Osteoblast (primary cell): ENCODE measurements around the gene NOP14. TPM values are rescaled to one million over a fixed set of nuclear protein-coding genes. Genes with fewer than 3 reads are reported as not detected.

Experiments used
- DNase-seq: peaks from one replicate; pipeline ENCODE4 v3.0.0; 2011; ENCODE audit warnings: low spot score, mixed read lengths; ENCODE audit not compliant: insufficient read length; ENCODE audit errors: missing footprints
- H2AFZ ChIP-seq: 2 replicates; pipeline ENCODE4 v1.6.0; 2011; ENCODE audit warnings: mild to moderate bottlenecking, low read length
- H3K27ac ChIP-seq: 2 replicates; pipeline ENCODE4 v1.5.1; 2011; ENCODE audit warnings: mild to moderate bottlenecking, low read depth, low read length, moderate library complexity
- H3K27me3 ChIP-seq: 2 replicates; pipeline ENCODE4 v1.6.0; 2012; ENCODE audit warnings: mild to moderate bottlenecking, control low read depth, inconsistent platforms, low read length, moderate library complexity; ENCODE audit not compliant: insufficient read depth
- H3K36me3 ChIP-seq: 2 replicates; pipeline ENCODE4 v1.5.1; 2011; ENCODE audit warnings: mild to moderate bottlenecking, low read length, control low read depth, moderate library complexity; ENCODE audit not compliant: insufficient read depth
- H3K4me1 ChIP-seq: 2 replicates; pipeline ENCODE4 v1.5.1; 2011; ENCODE audit warnings: mild to moderate bottlenecking, low read length, control low read depth, moderate library complexity; ENCODE audit not compliant: insufficient read depth
- H3K4me2 ChIP-seq: 2 replicates; pipeline ENCODE4 v1.6.0; 2011; ENCODE audit warnings: mild to moderate bottlenecking, low read length; ENCODE audit not compliant: insufficient read depth
- H3K4me3 ChIP-seq: fragments of 200-600 bp; sonication (generic); 3 replicates; pipeline ENCODE4 v1.5.1; 2012; ENCODE audit warnings: mild to moderate bottlenecking, low read length, inconsistent platforms; ENCODE audit not compliant: insufficient read depth
- H3K79me2 ChIP-seq: 2 replicates; pipeline ENCODE4 v1.6.0; 2012; ENCODE audit warnings: mild to moderate bottlenecking, low read length, control low read depth, inconsistent platforms; ENCODE audit not compliant: insufficient read depth
- H3K9me3 ChIP-seq: 2 replicates; pipeline ENCODE4 v1.5.1; 2011; ENCODE audit warnings: low read depth, low read length, control low read depth
- H4K20me1 ChIP-seq: 2 replicates; pipeline ENCODE4 v1.6.0; 2012; ENCODE audit warnings: mild to moderate bottlenecking, low read length, control low read depth; ENCODE audit not compliant: insufficient read depth
- total RNA-seq: library from RNA; depleted of rRNA; stranded (reverse); fragments of >200 nt; gene quantifications from 2 replicates; pipeline ENCODE4 v1.2.3, GENCODE V29; 2012
- TF ChIP-seq, protein P1 (sequence below): IDR thresholded peaks from 2 replicates; pipeline ENCODE4 v1.5.1; 2011; ENCODE audit warnings: mild to moderate bottlenecking, low read depth, low read length, moderate library complexity; ENCODE audit errors: extremely low read depth

Gene NOP14
- total RNA-seq, 1 donor: 30.0 TPM

DNA sequence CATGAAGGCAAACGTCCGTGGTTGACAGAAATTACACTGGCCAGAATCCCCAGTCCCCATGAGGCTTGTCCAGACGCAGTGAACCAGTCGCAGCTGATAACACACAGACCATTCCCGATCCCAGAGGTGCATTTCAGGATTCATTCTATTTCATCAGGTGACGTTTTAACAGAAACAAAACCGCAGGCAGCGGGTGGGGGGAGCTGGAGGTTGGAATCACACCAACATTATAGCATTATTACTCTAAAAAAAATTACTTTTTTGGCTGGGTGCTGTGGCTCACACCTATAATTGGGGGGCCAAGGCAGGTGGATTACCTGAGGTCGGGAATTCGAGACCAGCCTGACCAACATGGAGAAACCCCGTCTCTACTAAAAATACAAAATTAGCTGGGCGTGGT is 25.2 kb downstream of the NOP14 start:
- no peak overlapping the region for H2AFZ ChIP-seq
- H3K4me3 ChIP-seq: no peak overlapping the region
- peaks cover 29% of the 10 kb centered on the region for H3K4me1 ChIP-seq
- no peaks in the 10 kb centered on the region for H3K9me3 ChIP-seq
- DNase-seq: peak; percentile 25
- H4K20me1 ChIP-seq: peaks cover 24% of the 10 kb centered on the region
- no peak overlapping the region for H3K4me2 ChIP-seq
- peaks cover 28% of the 10 kb centered on the region for H3K79me2 ChIP-seq
- peaks cover 55% of the 10 kb centered on the region for H3K36me3 ChIP-seq
- no peak overlapping the region for H3K27ac ChIP-seq
- no peaks in the 10 kb centered on the region for H3K27me3 ChIP-seq
- TF ChIP-seq, protein P1, sequence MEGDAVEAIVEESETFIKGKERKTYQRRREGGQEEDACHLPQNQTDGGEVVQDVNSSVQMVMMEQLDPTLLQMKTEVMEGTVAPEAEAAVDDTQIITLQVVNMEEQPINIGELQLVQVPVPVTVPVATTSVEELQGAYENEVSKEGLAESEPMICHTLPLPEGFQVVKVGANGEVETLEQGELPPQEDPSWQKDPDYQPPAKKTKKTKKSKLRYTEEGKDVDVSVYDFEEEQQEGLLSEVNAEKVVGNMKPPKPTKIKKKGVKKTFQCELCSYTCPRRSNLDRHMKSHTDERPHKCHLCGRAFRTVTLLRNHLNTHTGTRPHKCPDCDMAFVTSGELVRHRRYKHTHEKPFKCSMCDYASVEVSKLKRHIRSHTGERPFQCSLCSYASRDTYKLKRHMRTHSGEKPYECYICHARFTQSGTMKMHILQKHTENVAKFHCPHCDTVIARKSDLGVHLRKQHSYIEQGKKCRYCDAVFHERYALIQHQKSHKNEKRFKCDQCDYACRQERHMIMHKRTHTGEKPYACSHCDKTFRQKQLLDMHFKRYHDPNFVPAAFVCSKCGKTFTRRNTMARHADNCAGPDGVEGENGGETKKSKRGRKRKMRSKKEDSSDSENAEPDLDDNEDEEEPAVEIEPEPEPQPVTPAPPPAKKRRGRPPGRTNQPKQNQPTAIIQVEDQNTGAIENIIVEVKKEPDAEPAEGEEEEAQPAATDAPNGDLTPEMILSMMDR: no peak

DNA sequence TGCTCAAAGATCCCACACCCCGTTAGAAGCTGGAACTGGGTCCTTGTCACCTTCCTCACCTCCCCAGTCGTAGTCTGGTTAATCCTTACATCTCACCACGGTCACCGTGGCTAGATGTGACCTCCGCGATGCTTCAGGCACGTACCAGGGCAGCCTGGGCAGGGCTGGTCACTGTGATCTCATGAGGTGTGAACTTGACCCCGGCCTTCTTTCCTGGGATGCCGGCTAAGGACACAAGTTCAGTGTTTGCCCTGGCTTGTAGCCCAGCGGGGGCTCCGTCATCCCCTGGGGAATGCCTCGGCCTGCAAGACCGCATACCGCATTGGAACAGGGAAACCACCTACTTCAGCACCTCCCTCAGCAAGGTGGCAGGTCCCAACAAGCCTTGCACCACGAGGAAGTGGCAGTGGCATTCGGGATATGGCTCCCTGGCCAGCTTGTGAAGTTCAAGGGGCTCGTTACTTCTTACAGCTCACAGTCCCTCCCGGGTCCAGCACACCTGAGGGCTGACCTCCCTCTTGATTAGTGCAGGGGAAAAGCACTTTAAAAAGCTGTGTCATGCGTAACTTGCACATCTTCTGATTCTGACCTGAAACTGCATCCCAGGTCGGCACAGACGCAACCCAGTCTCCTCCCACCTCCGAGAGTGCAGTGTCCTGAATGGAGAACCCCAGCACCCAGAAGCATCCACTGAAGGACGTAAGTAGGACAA is 25.9 kb downstream of the NOP14 start:
- Histone ChIP-seq H3K4me3 (no peak overlapping the region), H3K79me2 (peaks cover 31% of the 10 kb centered on the region), H3K36me3 (peaks cover 51% of the 10 kb centered on the region), H3K27ac (peak overlapping the region; percentile 94), H4K20me1 (peaks cover 24% of the 10 kb centered on the region), H3K9me3 (no peaks in the 10 kb centered on the region), H3K4me1 (peaks cover 29% of the 10 kb centered on the region), H3K27me3 (no peaks in the 10 kb centered on the region), H3K4me2 (peak overlapping the region; percentile 21), H2AFZ (no peak overlapping the region)
- peak; percentile 91 for DNase-seq
- TF ChIP-seq, protein P1: no peak

DNA sequence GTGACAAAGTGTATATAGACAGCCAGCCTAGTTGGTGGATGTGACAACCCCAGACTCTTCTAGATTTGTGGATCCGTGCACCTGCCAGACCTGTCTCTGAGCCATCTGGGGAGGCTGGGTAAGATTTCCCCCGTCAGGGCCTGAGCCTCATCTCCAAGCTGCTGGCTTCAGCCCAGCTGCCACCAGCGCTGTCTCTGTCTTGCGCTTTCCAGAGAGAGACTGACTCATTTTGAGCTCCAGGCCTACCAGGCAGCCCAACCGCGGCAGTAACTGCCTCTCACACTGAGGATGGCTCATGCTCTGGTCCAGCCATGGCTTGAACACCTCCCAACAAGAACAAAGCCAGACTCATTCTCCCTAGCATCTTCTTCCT is 26.4 kb downstream of the NOP14 start:
- Histone ChIP-seq H3K27me3 (no peaks in the 10 kb centered on the region), H3K9me3 (no peaks in the 10 kb centered on the region), H2AFZ (no peak overlapping the region), H3K4me3 (no peak overlapping the region), H3K4me1 (peaks cover 29% of the 10 kb centered on the region), H3K4me2 (peak overlapping the region; percentile 93), H4K20me1 (peaks cover 24% of the 10 kb centered on the region), H3K27ac (peak overlapping the region; percentile 94), H3K36me3 (peaks cover 48% of the 10 kb centered on the region), H3K79me2 (peaks cover 33% of the 10 kb centered on the region)
- TF ChIP-seq, protein P1: no peak
- peak; percentile 97 for DNase-seq

DNA sequence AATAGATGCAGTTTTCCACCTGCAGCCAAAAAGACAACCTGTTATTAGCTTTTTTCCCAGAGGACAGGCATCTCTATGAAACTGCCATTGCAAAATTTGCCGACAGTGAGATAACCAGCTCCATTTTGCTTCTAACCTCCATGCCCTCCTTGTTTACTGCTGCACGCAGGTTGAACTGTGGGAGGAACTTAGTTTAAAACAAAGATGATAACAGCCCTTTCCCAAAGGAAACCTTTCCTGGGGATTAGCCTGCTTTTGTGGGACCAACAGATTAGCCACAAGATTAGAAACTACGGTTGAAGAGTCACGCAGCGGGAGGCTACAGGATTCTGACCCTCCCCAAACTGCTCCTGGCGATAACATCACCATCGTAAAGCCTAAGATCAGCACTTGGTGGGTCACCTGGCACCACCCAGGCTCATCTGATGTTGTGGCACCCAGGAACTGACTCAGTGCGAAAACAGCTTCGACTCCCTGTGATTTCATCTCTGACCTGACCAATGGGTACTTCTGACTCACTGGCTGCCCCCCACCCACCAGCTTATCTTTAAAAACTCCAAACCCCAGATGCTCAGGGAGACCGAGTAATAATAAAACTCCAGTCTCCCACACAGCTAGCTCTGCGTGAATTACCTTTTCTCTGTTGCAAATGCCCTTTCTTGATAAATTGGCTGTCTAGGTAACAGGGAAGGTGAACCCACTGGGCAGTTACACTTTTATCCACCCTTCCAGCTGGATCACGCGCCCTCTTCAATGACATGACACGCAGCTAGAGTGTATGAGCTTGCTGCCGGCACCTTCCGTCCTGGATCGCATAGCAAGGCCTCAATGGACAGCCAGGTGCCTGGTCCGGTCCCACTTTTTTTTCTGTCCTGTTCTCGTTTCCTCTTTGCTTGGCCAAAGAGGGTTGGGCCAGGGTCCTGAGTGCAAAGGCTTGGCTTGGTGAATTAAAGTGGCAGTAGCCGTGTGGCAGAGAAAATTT is 27.2 kb downstream of the NOP14 start:
- peak overlapping the region; percentile 93 for H3K4me2 ChIP-seq
- H3K27me3 ChIP-seq: no peaks in the 10 kb centered on the region
- DNase-seq: peak; percentile 88
- no peak overlapping the region for H2AFZ ChIP-seq
- peaks cover 26% of the 10 kb centered on the region for H4K20me1 ChIP-seq
- H3K9me3 ChIP-seq: no peaks in the 10 kb centered on the region
- peaks cover 33% of the 10 kb centered on the region for H3K79me2 ChIP-seq
- TF ChIP-seq, protein P1: no peak
- H3K4me3 ChIP-seq: peak overlapping the region; percentile 95
- H3K27ac ChIP-seq: peak overlapping the region; percentile 94
- H3K36me3 ChIP-seq: peaks cover 48% of the 10 kb centered on the region
- peaks cover 29% of the 10 kb centered on the region for H3K4me1 ChIP-seq
